Measurements from ENCODE around the gene RASSF3.
"Not testable (repeated sequence)": the region's sequence is repeated elsewhere in the genome, so short reads cannot be mapped to it uniquely, and the experiment has no call there.

RASSF3 gene

GRCh38 chr12:64598831-64599230 is 11.5 kb upstream of the RASSF3 start:
- DNase-seq: no peak

DNA sequence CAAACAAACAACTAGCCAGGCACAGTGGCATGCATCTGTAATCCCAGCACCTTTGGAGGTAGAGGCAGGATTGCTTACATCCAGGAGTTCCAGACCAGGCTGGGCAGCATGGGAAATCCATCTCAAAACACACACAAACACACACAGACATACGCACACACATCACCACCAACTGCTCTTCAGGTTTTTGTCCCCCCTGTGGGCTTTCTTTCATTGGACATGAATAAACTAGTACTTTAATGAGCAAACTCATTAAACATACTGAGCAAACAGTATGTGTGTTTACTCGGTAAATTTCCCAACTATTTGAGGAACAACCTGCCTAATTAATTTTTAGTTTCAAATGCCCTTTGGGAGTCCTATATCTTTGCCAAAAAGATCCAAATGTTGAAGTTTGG is 10.1 kb upstream of the RASSF3 start:
- DNase-seq: no peak

- no peak for DNase-seq
Observed at GRCh38 chr12:64603183-64603841, 7.0 kb upstream of the RASSF3 start.

- peak; percentile 46 for DNase-seq
Observed at GRCh38 chr12:64608901-64609535, 1.3 kb upstream of the RASSF3 start.

GRCh38 chr12:64609536-64610078 is 688 bp upstream of the RASSF3 start:
- DNase-seq: no peak

GRCh38 chr12:64610660-64611340 is 505 bp downstream of the RASSF3 start:
- DNase-seq: peak; percentile 58

GRCh38 chr12:64611341-64612284 is 1.3 kb downstream of the RASSF3 start:
- no peak for DNase-seq

DNA sequence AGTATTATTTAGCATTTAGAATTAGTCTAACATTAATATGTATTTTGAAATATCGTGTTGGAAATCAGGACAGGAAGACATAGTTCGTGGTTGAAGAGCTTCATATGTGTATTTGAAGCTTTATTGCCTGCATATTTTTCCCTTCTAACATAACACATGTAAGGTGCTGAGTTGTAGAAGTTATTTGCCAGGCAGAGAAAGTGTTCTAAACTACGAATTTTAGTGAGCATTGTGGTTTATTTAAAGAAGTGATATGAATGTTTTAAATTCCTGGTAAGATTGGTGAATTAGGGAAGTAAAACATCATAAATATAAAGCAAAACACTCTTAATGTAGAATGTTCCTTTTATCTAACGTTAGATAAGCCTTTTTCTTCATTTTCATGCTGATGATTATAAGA is 2.5 kb downstream of the RASSF3 start:
- no peak for DNase-seq

DNA sequence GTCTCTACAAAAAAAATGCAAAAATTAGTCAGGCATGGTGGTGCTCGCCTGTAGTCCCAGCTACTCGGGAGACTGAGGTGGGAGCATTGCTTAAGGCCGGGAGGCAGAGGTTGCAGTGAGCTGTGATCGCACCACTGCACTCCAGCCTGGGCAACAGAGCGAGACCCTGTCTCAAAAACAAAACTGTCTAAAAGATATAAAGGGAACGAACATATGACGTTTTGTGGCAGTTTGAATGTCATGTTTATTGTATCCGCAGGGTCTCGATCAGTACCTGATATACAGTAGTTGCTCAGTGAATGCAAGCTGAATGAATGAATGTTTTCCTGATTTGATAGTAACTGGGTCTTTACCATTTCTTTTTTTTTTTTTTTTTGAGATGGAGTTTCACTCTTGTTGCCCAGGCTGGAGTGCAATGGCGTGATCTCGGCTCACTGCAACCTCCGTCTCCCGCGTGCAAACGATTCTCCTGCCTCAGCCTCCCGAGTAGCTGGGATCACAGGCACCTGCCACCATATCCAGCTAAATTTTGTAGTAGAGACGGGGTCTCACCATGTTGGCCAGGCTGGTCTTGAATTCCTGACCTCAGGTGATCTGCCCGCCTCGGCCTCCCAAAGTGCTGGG is 3.6 kb downstream of the RASSF3 start:
- DNase-seq: not testable (repeated sequence)

DNA sequence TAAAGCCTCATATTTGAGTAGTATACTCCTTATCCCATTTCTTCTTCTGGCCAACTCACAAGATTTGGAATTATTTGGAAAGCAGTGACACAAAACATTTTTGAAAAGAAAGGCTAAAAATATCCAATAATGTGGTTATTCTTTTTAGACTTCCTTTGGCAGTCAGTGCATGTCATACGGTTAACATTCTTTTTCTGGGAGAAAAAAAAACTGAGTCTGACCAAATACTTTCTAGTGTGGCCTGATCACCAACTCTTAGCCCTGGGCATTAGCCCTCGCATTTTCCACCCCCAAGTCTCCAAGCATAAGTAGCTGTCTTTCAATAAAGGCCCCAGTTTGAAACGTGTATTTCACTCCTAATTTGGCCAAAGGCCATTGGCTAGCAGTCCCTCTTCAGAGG is 5.9 kb downstream of the RASSF3 start:
- no peak for DNase-seq

GRCh38 chr12:64618953-64619590 is 8.8 kb downstream of the RASSF3 start:
- no peak for DNase-seq

GRCh38 chr12:64621257-64621942 is 11.1 kb downstream of the RASSF3 start:
- DNase-seq: no peak

GRCh38 chr12:64624035-64624434 is 13.7 kb downstream of the RASSF3 start:
- no peak for DNase-seq

- DNase-seq: no peak
Observed at GRCh38 chr12:64625243-64626077, 15.2 kb downstream of the RASSF3 start.

- not testable (repeated sequence) for DNase-seq
Observed at GRCh38 chr12:64626588-64626987, 16.3 kb downstream of the RASSF3 start.

DNA sequence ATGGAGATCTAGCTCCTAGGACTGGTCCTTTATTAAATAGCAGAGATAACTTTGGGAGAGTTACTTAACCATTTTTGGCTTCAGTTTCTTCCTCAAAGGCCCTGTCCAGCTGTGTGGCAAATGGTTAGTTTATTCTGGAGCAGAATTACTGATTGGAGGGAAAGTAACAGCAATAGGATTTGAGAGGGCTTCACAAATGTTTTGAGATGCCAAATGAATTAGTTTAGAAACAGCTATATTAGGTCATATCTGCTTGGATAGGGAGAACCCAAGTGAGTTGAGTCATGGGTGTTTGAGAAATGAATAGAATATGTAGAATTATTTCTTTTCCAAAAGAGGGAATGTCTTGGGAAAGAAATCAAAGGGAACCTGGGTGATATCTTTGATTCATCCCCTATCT is 17.5 kb downstream of the RASSF3 start:
- no peak for DNase-seq

DNA sequence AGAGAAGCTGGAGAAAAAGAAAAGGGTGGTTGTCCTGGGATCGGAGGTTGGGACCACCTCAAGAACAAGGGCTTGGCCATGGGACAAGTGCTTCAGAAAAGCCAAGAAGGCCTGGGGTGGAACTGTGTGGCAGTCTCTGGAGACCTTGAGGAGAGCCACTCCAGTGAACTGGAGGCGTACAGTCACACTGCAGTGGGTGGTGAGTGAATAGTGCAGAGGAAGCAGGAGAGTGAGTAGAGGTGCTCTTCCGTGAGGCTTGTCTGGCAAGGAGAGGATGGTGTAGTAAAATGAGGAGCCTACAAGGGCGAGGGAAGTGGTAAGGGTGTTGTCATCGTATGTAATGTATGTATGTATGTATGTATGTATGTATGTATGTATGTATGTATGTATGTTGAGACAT is 20.9 kb downstream of the RASSF3 start:
- DNase-seq: no peak

GRCh38 chr12:64633011-64633939 is 23.0 kb downstream of the RASSF3 start:
- no peak for DNase-seq

DNA sequence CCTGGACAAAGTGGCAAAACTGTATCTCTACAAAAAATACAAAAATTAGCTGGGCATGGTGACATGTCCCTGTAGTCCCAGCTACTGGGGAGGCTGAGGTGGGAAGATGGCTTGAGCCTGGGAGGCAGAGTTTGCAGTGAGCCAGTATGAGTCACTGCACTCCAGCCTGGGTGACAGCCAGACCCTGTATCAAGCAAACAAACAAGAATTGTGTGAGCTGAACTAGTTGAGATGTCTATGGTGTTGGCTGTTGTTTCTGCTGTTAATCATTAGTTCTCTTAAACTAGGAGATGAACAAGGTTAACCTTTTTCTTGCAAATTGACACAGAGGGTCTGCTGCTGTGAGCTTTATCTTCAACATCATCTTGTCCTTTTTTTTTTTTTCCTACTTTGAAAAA is 23.6 kb downstream of the RASSF3 start:
- DNase-seq: peak; percentile 20
